ENCODE data around the gene BPNT1. TPM values are rescaled to one million over a fixed set of nuclear protein-coding genes. Genes with fewer than 3 reads are reported as not detected.
"Not testable (repeated sequence)": the region's sequence is repeated elsewhere in the genome, so short reads cannot be mapped to it uniquely, and the experiment has no call there.

BPNT1 gene
- total RNA-seq, 1 donor from 2014 or later: 17.6 TPM

GRCh38 chr1:220044678-220045355, 44.8 kb downstream of the BPNT1 start:
- Histone ChIP-seq H3K36me3 (ENCODE audit: control insufficient read depth, insufficient read depth, low read length) (peaks cover 1% of the 10 kb centered on the region), H3K27me3 (ENCODE audit: control insufficient read depth, insufficient read depth, low read length) (no peaks in the 10 kb centered on the region), H3K4me3 (ENCODE audit: low read depth, low read length) (peak overlapping the region; percentile 100)
- DNase-seq (ENCODE audit: low read depth) (no peak), FAIRE-seq (no peak)
- TF ChIP-seq CTCF (IDR thresholded peaks at IDR 0.05; ENCODE audit: insufficient read depth, low read length, severe bottlenecking): no peak

GRCh38 chr1:220043646-220044045, 45.9 kb downstream of the BPNT1 start:
- Histone ChIP-seq H3K4me3 (ENCODE audit: low read depth, low read length) (no peak overlapping the region), H3K27me3 (ENCODE audit: control insufficient read depth, insufficient read depth, low read length) (no peaks in the 10 kb centered on the region), H3K36me3 (ENCODE audit: control insufficient read depth, insufficient read depth, low read length) (peaks cover 8% of the 10 kb centered on the region)
- DNase-seq (ENCODE audit: low read depth) (no peak), FAIRE-seq (no peak)
- no peak for TF ChIP-seq CTCF (IDR thresholded peaks at IDR 0.05; ENCODE audit: insufficient read depth, low read length, severe bottlenecking)

- no peak for TF ChIP-seq CTCF (IDR thresholded peaks at IDR 0.05; ENCODE audit: insufficient read depth, low read length, severe bottlenecking)
- Histone ChIP-seq H3K4me3 (ENCODE audit: low read depth, low read length) (no peak overlapping the region), H3K36me3 (ENCODE audit: control insufficient read depth, insufficient read depth, low read length) (peaks cover 10% of the 10 kb centered on the region), H3K27me3 (ENCODE audit: control insufficient read depth, insufficient read depth, low read length) (no peaks in the 10 kb centered on the region)
- DNase-seq (ENCODE audit: low read depth) (no peak), FAIRE-seq (no peak)
Measured at GRCh38 chr1:220040028-220040596, 49.5 kb downstream of the BPNT1 start.

- Histone ChIP-seq H3K4me3 (ENCODE audit: low read depth, low read length) (no peak overlapping the region), H3K36me3 (ENCODE audit: control insufficient read depth, insufficient read depth, low read length) (peaks cover 13% of the 10 kb centered on the region), H3K27me3 (ENCODE audit: control insufficient read depth, insufficient read depth, low read length) (no peaks in the 10 kb centered on the region)
- DNase-seq (ENCODE audit: low read depth) (no peak), FAIRE-seq (no peak)
- TF ChIP-seq CTCF (IDR thresholded peaks at IDR 0.05; ENCODE audit: insufficient read depth, low read length, severe bottlenecking): no peak
Measured at GRCh38 chr1:220038640-220039039, 50.9 kb downstream of the BPNT1 start.

- not testable (repeated sequence) for FAIRE-seq; H3K27me3 ChIP-seq (ENCODE audit: control insufficient read depth, insufficient read depth, low read length); H3K4me3 ChIP-seq (ENCODE audit: low read depth, low read length); DNase-seq (ENCODE audit: low read depth)
- H3K36me3 ChIP-seq (ENCODE audit: control insufficient read depth, insufficient read depth, low read length): peaks cover 14% of the 10 kb centered on the region
Measured at GRCh38 chr1:220037810-220038209, 51.8 kb downstream of the BPNT1 start.

- FAIRE-seq: no peak
- Histone ChIP-seq H3K36me3 (ENCODE audit: control insufficient read depth, insufficient read depth, low read length) (peaks cover 12% of the 10 kb centered on the region), H3K27me3 (ENCODE audit: control insufficient read depth, insufficient read depth, low read length) (no peaks in the 10 kb centered on the region), H3K4me3 (ENCODE audit: low read depth, low read length) (no peak overlapping the region)
- no peak for TF ChIP-seq CTCF (IDR thresholded peaks at IDR 0.05; ENCODE audit: insufficient read depth, low read length, severe bottlenecking)
- DNase-seq (ENCODE audit: low read depth): no peak
Measured at GRCh38 chr1:220032911-220033310, 56.7 kb downstream of the BPNT1 start.

Measured in bronchial epithelial cell (primary cell).